ENCODE data around the gene RNASEH2B. TPM values are rescaled to one million over a fixed set of nuclear protein-coding genes. Genes with fewer than 3 reads are reported as not detected.

RNASEH2B gene
- total and polyA plus RNA-seq, 4 donors = 7.8 to 44.1 (median 9.3) TPM

DNA sequence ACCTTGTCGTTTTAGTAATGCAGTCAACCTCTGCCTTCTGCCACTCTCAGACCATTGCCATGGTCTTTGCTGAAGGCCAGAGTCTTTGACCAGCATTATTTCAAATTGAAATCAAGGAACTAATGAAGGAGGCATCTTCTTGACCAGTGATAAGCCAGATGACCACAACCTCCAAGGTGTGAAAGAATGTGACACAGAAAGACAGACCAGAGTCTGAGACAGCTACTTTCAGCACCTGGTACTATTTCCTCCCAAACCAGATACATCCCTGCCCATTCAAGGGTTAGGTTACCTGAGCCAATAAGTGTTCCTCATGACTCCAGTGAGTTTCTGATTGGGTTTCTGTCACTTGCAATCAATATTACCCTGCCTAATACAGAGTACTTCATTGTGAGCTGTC, 20.3 kb upstream of the RNASEH2B start (continued):
- TF ChIP-seq, protein P1, sequence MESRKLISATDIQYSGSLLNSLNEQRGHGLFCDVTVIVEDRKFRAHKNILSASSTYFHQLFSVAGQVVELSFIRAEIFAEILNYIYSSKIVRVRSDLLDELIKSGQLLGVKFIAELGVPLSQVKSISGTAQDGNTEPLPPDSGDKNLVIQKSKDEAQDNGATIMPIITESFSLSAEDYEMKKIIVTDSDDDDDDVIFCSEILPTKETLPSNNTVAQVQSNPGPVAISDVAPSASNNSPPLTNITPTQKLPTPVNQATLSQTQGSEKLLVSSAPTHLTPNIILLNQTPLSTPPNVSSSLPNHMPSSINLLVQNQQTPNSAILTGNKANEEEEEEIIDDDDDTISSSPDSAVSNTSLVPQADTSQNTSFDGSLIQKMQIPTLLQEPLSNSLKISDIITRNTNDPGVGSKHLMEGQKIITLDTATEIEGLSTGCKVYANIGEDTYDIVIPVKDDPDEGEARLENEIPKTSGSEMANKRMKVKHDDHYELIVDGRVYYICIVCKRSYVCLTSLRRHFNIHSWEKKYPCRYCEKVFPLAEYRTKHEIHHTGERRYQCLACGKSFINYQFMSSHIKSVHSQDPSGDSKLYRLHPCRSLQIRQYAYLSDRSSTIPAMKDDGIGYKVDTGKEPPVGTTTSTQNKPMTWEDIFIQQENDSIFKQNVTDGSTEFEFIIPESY (IDR thresholded peaks at IDR 0.05) = no peak
- TF ChIP-seq YY1 (IDR thresholded peaks at IDR 0.05) (no peak), FOXA2 (IDR thresholded peaks at IDR 0.05) (no peak), RXRA (IDR thresholded peaks at IDR 0.05) (no peak), GABPA (IDR thresholded peaks at IDR 0.05 in 1 of 2, conservative IDR thresholded peaks at IDR 0.05 in 1 of 2) (no peak), EGR1 (IDR thresholded peaks at IDR 0.05; ENCODE audit: low read depth in 2 of 2) (no peak)

DNA sequence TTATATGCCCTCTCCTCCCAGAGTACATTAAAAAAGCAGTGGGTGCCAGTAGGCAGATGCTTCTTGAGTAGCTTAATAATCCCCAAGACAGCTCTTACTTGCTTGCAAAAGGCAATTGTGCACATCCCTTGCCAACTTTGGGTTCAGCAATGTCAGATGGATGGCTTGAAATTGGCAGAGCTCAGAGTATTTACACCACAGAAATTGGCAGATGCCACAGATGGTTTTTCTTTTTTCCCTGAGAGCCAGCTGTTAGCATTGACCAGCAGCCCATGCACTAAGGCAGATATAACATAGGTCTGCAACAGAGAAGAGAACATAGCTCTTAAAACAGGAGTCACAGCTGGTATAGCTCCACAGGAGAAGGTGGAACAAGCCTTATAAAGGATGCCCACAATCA, 18.4 kb upstream of the RNASEH2B start:
- Histone ChIP-seq H3K27me3 (ENCODE audit: control insufficient read depth in 4 of 4, insufficient read depth in 4 of 4, low read length in 3 of 4) (no peaks in the 10 kb centered on the region), H3K36me3 (ENCODE audit: control insufficient read depth in 4 of 4, insufficient read depth in 3 of 4, low read depth in 1 of 4, low read length in 3 of 4) (no peaks in the 10 kb centered on the region), H3K9me3 (ENCODE audit: control insufficient read depth in 4 of 4, low read length in 3 of 4) (peaks cover 0 to 1% (median 0%) of the 10 kb centered on the region in 4 donors), H3K4me1 (ENCODE audit: control insufficient read depth in 4 of 4, insufficient read depth in 4 of 4, low read length in 3 of 4) (no peaks in the 10 kb centered on the region), H3K9ac (ENCODE audit: low read depth in 1 of 2, low read length in 2 of 2) (no peak overlapping the region), H3K4me3 (ENCODE audit: low read depth in 1 of 3, low read length in 3 of 3) (no peak overlapping the region), H3K27ac (ENCODE audit: low read depth in 1 of 2, low read length in 2 of 2) (no peak overlapping the region)
- DNase-seq (ENCODE audit: low spot score) = no peak
- TF ChIP-seq, protein P2, sequence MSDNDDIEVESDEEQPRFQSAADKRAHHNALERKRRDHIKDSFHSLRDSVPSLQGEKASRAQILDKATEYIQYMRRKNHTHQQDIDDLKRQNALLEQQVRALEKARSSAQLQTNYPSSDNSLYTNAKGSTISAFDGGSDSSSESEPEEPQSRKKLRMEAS (IDR thresholded peaks at IDR 0.05) = no peak
- TF ChIP-seq HNF4G (IDR thresholded peaks at IDR 0.05) (no peak), RAD21 (IDR thresholded peaks at IDR 0.05) (no peak), YY1 (IDR thresholded peaks at IDR 0.05) (no peak), TAF1 (conservative IDR thresholded peaks at IDR 0.05) (no peak), FOXA1 (IDR thresholded peaks at IDR 0.05) (no peak), JUND (IDR thresholded peaks at IDR 0.05) (no peak), EGR1 (IDR thresholded peaks at IDR 0.05; ENCODE audit: low read depth in 2 of 2) (no peak), FOXA2 (IDR thresholded peaks at IDR 0.05) (no peak), GABPA (IDR thresholded peaks at IDR 0.05 in 1 of 2, conservative IDR thresholded peaks at IDR 0.05 in 1 of 2) (no peak), NR2F2 (IDR thresholded peaks at IDR 0.05) (no peak), HNF4A (conservative IDR thresholded peaks at IDR 0.05) (no peak)
- TF ChIP-seq, protein P1 (IDR thresholded peaks at IDR 0.05) = no peak
- TF ChIP-seq, protein P3, sequence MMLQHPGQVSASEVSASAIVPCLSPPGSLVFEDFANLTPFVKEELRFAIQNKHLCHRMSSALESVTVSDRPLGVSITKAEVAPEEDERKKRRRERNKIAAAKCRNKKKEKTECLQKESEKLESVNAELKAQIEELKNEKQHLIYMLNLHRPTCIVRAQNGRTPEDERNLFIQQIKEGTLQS (IDR thresholded peaks at IDR 0.05) = no peak
- TF ChIP-seq, protein P4, sequence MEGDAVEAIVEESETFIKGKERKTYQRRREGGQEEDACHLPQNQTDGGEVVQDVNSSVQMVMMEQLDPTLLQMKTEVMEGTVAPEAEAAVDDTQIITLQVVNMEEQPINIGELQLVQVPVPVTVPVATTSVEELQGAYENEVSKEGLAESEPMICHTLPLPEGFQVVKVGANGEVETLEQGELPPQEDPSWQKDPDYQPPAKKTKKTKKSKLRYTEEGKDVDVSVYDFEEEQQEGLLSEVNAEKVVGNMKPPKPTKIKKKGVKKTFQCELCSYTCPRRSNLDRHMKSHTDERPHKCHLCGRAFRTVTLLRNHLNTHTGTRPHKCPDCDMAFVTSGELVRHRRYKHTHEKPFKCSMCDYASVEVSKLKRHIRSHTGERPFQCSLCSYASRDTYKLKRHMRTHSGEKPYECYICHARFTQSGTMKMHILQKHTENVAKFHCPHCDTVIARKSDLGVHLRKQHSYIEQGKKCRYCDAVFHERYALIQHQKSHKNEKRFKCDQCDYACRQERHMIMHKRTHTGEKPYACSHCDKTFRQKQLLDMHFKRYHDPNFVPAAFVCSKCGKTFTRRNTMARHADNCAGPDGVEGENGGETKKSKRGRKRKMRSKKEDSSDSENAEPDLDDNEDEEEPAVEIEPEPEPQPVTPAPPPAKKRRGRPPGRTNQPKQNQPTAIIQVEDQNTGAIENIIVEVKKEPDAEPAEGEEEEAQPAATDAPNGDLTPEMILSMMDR (IDR thresholded peaks at IDR 0.05; ENCODE audit: low read depth, low read length, missing input control) = no peak
